ENCODE results near the gene SDK1.
"Not testable (repeated sequence)": the region's sequence is repeated elsewhere in the genome, so short reads cannot be mapped to it uniquely, and the experiment has no call there.

Gene SDK1

GRCh38 chr7:3682028-3682710 lies 381.1 kb downstream of the SDK1 start:
- no peak for DNase-seq

- no peak for DNase-seq
Observed at GRCh38 chr7:3683546-3684539, 382.8 kb downstream of the SDK1 start.

DNA sequence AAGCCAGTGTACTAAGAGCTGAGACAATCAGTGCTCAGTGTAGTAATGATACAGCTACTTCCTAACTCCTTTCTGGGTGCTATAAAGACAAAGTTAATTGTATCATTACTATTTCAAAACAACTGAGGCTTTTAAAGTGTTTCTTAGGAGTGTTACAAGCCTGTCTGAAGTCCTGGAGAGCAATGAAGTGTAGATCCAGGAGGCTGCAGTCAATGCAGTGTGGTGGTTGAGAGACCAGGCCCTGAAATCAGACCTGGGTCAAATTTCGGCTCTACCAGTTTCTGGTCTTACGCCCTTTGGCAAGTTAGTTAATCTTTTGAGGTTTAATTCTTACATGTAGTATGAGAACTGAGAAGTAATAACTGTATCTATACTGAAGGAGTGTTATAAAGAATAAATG lies 387.0 kb downstream of the SDK1 start:
- DNase-seq = no peak

- no peak for DNase-seq
Observed at GRCh38 chr7:3688842-3689241, 387.8 kb downstream of the SDK1 start.

DNA sequence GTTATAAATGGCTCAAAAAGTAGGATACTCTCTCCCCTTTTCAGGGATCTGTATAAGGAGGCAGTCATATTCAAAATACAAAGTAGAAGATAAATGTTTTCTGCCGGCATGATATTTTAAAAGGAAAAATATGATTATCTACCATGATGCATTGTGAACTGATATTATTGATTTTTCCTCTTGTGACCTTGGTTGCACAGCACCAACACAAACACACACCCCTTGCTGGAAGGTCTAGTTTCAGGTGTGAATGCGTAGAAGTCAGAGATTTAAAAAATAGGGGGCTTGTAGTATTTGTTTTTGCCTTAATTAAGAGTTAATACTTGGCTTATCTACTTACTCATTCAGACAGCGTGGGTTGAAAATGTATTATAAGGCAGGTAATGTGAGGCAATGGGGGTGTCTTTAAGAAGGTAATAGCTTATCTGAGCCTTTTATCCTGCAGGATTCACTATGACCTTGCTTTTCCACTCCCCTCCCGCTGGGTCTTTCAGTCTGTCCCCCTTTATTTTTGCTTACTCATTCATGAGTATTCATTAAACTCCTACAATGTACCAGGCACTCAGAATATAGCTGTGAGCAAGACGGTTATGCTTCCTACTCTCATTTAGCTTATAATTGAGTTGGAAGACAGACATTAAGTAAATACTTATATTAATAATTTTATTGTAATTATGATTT lies 390.6 kb downstream of the SDK1 start:
- no peak for DNase-seq

- peak in 1 of 2 donors; percentile 14 for DNase-seq
Observed at GRCh38 chr7:3695602-3696001, 394.6 kb downstream of the SDK1 start.

DNA sequence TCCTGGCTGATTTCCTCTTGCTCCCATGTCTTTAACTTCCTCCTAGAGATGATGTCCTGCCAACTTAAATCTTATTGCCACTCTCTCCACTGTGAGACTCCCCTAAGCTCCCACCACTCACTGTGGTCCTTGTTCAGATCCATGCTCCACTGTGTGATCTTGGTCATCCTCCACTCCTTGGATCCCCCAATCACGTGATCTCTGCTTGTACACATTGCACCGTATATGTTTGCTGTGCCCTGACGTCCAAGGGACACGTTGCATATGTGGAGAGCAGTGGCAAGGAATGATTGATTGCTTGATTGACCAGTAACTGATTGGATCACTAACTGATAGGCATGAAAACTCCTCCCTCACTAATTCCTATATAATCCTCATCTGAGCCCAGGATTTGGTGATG lies 395.1 kb downstream of the SDK1 start:
- DNase-seq = no peak

DNA sequence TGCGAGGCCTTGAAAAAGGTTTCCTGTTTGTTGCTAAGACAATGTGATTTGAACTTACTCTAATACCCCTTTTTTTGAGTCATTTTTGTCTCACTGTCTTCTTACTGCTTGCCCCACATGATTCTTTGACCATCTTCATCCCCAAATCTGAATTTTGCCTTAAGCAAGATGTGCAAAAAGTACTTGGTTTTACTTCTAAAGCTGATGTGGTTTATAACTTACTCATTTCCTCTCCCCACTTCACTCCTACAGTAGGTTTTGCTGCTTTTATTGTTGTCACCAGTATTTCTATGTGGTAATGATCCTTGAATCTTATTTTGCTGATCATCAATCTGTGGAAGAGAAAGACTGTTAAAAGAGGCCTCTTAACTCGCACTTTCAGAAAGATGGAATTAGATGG lies 396.4 kb downstream of the SDK1 start:
- no peak for DNase-seq

DNA sequence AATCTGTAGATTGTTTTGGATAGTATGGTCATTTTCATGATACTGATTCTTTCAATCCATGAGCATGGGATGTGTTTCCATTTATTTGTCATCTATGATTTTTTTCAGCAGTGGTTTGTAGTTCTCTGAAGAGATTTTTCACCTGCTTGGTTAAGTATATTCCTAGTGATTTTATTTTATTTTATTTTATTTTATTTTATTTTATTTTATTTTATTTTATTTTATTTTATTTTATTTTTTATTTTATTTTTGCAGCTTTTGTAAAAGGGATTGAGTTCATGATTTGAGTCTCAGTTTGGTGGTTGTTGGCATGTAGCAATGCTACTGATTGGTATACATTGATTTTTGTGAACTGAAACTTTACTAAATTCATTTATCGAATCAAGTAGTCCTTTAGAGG lies 404.2 kb downstream of the SDK1 start:
- no peak for DNase-seq

DNA sequence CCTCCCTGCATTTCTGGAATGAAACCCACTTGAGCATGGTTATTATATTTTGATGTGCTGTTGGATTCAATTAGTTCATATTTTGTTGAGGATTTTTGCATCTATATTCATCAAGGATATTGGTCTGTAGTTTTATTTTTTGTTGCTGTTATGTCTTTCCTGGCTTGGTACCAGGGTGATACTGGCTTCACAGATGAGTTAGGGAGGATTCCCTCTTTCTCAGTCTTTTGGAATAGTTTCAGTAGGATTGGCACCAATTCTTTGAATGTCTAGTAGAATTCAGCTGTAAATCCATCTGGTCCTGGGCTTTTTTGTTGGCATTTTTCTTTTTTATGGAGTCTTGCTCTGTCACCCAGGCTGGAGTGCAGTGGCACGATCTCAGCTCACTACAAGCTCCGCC lies 405.0 kb downstream of the SDK1 start:
- not testable (repeated sequence) for DNase-seq

DNA sequence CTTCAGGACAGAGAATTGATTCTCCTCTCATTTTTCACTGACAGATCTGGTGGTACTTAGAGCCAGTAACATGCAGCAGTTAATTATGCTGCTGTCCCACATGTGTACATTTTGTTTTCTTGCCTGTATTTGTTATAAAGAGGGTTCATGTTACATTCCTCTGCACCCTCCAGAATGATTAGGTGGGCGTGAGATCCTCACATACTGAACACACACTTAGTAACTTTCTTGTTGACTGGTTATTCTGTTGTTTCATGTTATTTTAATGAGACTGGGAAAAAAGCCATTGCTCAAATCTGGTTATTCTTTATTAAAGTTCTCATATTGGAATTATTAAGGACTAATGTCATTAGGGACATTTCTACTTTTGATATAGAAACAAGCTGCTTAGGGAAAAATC lies 409.1 kb downstream of the SDK1 start:
- no peak for DNase-seq

DNA sequence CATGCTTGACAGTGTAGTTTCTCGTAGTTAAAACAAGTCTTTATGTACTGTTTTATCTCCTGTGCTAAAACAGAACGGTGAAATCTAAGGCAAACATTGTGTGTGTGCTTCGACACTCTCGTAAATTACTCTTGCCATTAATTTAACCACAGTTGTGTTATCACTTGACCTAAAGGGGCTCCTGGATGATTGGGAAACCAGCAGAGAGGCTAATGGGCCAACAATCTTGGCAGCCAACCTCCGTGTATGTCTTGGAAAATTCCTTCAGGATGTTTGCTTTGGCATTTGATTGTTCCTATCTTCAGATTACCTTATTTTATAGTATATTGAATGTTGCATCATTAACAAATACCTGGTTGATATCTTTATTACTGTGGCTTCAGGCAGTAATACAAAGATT lies 409.5 kb downstream of the SDK1 start:
- no peak for DNase-seq

DNA sequence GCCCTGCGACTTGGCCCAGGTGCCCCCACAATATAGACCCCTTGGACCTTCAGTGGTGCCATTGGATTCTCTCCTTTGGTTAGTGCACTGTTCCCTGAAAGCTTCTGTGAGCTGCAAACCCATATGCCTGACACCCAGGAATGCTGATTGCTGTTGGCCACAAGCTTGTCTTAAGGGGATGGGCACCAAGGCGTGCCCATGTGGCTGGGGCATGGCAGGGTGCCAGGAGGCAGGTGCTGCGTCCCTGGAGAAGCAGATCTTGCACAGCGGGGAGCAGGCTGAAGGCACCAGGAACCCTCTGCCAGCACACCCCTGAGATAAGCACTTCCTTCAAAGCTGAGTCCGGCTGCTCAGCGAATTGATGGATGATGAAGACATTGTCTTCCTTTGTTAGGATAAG lies 411.8 kb downstream of the SDK1 start:
- DNase-seq = no peak

DNA sequence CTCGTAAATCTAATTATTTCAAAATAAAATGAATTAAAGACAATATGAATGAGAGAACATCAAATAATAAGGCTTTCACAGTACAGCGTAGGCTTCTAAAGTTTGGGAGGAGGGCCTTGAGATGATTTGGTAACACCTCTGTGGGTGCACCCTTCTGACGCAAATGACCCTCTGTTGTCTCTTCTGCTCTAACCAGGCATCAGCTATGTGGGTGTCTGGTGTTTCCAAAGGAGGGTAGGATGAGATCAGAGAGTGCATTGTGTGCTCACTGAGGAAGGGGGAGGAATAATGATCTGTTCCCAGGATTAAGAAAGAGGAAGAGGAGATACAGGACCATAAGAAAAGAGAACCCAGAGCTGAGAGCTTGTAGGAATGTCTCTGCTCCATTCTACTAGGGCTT lies 420.4 kb downstream of the SDK1 start:
- DNase-seq = no peak

DNA sequence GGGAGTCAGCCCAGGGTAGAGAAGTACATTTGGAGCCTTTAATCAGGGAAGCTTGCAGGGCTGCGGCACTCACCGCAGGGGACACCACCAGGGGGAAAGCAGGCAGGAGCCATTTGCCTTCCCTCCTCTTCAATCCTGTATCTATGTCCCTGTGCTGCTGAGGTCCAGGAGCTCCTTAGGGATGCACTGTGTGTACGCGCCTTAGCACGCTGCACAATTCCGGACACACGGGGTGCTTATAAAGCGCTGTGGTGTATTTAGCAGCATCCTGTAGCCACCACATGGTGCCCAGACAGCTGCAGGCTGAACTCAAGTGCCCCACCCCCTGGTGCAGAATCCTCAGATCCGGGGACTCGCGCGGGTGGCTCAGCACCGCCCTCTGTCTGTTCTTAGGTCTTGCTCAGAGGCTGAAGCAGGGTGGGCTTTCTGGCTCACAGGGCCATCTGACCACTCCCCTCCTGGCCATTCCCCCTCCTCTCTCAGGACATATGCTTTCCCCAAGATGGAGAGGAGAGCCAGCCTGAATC lies 421.4 kb downstream of the SDK1 start:
- DNase-seq = peak in 1 of 2 donors; percentile 20

GRCh38 chr7:3725155-3726059 lies 424.4 kb downstream of the SDK1 start:
- no peak for DNase-seq

- peak in 1 of 2 donors; percentile 16 for DNase-seq
Observed at GRCh38 chr7:3730276-3730675, 429.2 kb downstream of the SDK1 start.

DNA sequence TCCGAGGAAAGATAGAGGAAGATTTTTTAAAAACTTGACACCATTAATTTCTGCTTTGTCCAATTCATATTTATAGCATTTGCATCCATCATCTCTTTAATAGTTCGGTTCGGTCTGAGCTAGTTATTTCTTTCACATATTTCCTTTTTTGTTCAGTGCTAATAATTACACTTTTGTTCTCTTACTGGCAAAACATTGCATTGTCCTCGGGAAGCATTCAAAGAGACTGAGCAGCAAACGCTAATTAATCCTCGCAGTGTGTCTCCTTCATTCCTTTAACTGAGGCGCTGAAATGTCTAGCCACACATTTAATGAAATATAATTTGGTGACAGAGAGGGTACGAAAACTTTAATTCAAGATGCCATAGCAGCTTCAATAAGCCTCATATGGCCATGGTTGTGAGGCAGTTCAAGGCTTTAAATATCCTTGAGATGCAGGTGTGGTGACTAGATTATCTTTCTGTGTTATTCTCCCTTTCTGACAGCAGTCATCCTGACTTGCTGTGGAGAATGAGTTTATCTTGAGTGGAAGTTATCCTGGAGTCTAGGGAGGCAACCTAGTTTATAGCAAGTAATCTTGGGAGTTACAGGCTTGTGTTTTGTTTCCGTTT lies 431.4 kb downstream of the SDK1 start:
- peak; percentile 3 to 14 for DNase-seq

DNA sequence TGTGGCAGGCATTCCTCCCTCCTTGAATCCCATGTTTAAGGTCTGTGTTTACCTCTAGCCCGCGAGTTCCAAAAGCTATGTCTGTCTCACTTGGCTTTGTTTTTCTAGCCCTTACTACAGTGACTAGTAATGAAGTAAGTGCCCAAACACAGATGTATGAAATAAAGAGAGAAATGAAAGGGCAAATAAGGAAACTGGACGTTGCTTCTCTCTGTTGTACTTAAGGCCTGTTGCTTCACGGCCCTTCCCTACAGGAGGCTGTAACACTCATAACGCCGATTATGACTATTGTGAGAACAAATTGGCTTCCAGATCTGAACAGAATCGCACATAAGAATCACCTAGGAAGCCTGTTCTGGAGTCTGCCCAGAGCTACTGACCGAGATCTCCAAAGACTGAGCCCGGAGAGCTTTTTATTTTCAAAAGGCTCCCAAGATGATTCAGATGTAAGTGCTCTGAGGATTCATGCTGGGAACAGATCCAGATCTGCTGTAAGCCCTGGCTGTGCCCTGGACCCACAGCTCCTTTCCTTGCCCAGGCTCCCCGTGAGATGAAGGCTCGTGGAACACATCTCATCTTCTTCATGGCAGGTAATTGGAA lies 432.6 kb downstream of the SDK1 start:
- no peak for DNase-seq

DNA sequence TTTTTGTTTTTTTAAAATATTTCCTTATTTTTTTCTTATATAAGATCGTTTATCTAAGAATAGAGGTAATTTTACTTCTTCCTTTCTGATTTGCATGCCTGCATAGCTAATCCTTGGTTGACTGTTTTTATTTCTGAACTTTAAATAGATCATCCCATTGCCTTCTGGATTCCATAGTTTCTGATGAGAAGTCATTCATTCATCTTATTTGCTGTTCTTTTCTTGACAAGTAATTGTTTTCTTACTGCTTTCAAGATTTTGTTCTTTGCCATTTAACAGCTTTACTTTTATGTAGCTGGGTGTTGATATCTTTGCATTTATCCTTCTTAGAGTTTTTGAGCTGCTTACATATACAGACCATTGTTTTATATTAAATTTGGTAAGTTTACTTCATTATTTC lies 437.9 kb downstream of the SDK1 start:
- no peak for DNase-seq

DNA sequence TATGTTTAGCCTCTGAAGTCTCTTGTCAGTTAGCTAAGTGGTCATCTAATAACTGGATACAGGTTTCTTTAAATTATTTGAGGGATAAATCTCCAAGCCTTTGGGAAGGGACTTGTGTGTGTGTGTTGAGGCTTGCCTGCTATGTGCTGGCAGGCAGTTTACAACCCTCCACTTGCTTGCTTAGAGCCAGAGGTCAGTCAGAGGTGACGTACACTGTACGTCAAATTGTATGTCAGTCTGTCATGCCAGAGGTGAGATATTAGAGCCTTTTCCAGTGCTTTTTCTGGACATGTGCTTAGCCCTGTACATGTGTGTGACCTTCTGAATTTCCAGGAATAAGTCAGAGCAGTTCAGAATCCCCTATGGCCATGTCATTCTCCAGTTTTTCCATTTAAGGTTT lies 438.9 kb downstream of the SDK1 start:
- no peak for DNase-seq

Data from hippocampal formation (tissue), 2 donors.